ENCODE results near the gene AQP12A.

DNA sequence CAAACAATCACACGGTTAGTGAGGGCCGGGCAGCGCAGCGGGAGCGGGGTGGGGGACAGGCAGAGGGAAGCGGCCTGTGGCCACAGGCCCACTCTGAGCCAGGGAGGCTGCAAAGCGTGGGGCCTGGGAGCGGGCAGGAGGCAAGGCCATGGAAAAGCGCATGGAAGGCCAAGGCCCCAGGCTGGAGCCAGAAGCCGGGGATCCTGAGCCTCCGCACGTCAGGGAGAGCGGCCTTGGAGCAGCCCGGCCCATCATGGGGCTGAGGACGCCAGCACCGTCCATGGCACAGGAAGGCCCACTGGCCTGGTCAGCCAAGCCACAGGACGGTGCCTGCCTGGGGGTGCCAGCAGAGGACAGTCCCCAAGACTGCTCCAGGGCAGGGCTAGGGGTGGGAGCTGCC is 43.1 kb downstream of the AQP12A start:
- TF ChIP-seq GATA3 (IDR thresholded peaks at IDR 0.05; ENCODE audit: low read depth, low read length) (no peak), GATA2 (IDR thresholded peaks at IDR 0.05; ENCODE audit: low read depth, low read length) (no peak)
